Activated T-helper 1 cell treated with Interleukin-2 at 50 U/mL for 16 hours (primary cell): ENCODE results near the gene CFAP58.

ENCODE experiments used
- DNase-seq: peaks from one replicate; pipeline ENCODE4 v3.0.0-alpha.2; 2020; ENCODE audit warnings: low read depth

The CFAP58 gene, protein sequence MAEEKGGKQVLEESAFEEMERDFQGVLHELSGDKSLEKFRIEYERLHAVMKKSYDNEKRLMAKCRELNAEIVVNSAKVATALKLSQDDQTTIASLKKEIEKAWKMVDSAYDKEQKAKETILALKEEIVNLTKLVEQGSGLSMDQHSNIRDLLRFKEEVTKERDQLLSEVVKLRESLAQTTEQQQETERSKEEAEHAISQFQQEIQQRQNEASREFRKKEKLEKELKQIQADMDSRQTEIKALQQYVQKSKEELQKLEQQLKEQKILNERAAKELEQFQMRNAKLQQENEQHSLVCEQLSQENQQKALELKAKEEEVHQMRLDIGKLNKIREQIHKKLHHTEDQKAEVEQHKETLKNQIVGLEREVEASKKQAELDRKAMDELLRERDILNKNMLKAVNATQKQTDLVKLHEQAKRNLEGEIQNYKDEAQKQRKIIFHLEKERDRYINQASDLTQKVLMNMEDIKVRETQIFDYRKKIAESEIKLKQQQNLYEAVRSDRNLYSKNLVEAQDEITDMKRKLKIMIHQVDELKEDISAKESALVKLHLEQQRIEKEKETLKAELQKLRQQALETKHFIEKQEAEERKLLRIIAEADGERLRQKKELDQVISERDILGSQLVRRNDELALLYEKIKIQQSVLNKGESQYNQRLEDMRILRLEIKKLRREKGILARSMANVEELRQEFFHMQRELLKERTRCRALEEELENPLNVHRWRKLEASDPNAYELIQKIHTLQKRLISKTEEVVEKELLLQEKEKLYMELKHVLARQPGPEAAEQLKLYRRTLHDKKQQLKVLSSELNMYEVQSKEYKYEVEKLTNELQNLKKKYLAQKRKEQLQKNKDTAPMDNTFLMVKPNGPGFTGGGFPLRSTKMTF

DNA sequence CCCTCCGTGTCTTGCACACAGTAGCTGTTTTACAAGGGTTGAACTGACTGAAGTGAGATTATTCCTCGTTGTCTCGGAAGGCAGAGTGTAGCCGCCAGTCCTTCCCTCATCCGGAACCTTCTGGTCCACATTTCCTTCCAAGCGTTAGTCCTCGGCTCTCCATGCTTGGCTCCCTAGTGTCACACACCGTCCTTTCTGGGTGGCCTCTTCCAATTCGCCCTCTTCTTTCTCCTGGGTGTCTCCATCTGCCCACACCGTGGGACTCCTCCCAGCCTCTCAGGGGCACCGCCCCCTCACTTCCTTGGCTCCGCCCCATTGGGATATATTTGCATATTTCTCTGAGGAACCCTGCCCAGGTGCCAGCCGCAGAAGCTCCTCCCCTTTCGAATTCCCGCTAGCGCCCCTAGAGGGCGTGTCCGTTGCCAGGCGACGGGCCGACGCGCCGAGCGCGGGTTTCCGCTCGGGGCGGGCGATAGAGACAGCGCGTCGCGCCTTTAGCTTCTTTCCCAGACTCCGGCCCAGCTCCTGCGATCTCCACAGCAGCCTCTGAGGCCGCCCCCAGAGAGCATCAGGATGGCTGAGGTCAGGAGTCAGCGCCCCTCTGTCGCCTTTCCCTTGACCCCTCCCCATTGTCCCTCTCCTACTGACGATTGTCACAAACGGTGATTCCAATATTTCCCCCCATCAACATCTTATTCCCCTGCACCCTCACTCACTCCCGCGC, at the start of gene CFAP58:
CFAP58 (plus strand) TSS at position 509 of the 724 bp plus-strand sequence; CDS start at position 574, 65 bp downstream.
- peak; percentile 89 for DNase-seq

DNA sequence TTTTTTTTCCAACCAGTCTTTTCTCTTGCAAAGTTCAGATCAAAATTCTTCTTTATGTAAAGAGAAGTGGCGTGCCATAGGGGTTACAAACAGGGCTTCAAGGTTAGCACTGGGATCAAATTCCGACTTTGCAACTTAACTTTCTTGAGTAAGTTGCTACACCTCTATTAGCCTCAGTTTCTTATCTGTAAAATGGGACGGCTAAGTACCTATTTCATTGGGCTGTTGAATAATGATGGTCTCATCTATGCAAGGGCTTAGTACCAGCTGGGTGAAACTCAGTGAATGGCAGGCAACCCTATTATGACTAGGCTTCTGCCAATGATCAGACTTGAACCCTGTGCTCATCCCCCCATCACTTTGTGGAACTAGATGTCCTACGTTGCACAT, 49.3 kb upstream of the CFAP58 start:
- DNase-seq: no peak

DNA sequence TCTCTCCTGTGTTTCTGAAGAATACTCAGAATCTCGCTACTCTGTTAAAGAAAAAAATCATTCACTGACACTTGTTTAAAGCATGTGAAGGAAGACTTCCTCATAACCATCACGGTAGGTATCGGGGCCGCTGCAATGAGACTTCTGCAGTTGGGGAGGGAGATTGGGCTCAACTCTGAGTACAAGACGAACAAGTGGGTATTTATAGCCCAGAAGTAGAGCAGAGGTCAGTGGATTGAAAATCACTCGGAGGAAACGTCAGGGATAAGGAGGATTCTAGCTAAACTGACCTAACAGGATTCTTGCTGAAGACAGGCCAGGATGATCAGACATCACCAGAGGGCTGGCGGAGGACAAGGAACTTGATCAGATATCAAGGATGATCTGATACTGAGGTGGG, 48.7 kb upstream of the CFAP58 start:
- DNase-seq: no peak

DNA sequence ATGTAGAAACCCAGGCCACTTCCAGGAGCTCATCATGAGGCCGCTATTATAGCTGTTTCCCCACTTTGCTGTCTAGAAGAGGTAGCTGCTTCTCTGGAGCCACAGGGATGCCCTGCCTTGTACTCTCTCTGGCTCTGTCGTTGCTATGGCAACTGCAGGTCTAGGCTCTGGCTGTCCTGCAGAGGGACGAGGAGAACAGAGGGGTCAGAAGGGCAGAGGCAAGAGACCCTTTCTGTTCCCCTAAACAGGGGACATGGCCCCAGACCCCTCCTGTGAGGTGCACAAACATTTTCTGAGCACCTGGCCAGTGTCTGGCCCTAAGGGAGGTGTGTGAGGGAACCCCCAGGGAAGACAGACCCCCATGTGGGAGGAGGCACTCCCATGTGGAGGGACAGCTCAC, 46.7 kb upstream of the CFAP58 start:
- no peak for DNase-seq

DNA sequence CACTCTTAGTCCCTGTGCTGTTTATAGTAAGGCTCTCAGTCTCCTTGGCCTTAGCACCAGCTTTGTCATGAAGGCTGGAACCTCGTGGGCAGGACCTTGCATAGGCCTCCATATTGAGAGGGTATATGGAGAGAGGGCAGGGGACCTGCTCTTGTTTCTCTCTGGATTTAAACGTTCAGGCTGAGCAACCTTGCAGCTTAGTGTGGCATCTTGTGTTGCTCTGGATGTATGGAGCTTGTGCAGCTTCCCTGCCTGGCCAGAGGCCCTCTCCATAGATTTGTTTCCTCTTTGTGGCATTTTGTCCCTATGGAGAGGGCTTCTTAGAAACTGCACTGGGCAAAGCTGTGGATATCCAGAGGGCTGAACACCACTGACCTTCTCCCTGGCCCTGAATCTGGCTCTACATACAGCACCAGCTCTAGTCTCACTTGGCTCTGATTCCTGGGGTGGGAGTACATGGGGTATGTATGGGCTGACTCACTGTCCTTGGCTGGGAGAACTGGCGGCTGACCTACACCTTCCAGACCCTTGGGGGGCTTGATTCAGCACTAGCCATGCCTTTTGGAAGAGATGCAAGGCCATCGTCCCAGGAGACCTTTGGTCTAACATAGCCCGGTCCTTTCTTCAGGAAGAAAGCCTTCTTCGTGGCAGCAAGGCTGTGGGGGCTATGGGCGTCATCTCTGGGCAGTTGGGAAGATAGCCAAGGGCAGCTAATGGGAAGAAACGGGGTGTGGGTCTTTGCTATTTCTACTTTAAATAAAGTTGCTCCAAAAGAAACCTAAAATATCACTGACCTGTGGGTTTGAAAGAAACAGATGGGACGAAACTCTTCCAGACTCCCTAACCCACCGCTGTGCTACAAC, 45.8 kb upstream of the CFAP58 start:
- DNase-seq: no peak

DNA sequence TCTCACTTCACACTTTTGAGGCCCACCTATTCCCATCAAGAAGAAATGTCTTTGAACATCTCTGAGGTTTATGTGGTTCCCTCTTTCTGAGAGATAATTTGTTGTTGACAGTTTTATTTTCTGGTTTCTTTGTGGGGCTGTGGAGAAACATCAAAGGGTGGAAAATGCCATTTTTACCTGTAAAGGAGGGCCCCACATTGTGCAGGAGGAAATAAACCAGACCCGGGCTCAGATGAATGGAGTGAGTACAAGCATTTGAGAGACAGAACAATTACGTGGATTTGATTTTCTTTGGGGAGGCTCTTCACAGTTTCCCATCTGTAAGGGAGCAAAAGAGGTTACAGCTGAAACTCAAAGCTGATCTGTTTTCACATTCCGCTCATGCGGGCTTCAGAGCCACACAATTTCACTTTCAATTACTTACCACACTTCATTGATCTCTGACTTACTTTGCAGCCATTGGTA, 45.2 kb upstream of the CFAP58 start:
- no peak for DNase-seq

DNA sequence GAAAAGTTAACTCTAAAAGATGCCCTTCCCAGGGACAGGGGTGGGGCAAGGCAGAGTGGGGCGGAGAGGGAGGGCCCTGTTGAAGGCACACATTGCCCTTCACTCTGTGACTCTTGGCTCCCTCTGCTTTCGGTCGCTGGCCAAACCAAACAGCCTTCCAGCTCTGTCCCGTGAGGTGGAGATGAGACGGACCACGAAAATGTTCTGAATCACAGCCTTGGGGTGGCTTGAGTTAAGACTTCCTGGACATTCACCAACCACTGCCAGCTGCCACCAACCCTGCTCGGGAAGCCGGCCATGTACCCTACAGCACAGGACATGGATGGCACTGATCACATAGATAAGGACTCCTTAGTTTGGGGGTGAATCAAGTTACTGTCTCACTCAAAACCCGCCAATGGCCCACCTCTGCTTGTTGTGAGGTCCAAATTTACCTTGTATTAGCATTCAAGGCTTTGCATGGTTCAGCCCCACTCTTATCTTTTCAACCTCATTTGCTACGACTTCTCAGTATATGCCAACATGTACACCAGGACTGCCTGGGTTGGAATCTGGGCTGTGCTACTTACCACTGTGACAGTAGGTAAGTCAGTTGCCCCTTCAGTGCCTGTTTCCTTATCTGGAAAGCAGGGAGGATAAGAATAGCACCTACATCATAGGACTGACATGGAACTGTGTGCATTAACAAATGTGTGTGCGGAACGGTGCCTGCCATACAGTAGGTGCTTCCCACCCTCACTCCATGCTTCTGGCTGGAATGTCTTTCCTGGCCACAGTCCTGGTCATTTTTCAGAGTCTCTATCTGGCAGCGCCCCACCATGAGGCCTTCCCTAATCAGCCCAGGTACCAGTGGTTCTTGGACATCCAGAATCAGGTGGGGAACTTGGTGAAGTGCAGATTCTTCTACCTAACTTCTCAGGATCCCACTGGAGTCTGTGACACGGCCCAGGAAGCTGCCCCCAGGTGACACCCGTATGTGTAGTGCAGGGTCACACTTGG, 43.4 kb upstream of the CFAP58 start:
- no peak for DNase-seq

DNA sequence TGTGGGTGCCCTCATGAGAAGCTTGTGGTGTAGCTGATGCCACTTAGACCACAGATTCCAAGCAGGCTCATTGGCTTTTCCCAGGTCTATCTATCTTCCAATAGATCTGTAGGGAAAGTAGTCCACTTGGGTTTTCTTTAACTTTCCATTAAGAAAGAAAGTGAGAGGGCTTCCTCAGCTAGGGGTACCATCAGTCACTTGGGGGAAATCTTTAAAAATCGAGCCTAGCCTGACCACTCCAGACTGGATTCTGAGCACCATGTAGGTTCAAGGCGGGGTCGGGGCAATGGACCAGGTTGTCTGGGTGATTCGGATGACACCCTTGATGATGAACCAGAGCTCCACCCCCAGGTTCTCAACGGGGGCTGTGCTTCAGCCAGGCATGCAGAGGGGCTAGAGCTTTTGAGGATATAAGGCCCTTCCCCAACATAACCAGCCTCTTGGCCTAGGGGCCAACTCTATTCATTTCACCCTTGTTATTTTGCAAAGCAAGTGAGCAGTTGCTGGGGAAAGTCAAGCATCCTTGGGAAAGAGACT, 42.4 kb upstream of the CFAP58 start:
- DNase-seq: no peak

DNA sequence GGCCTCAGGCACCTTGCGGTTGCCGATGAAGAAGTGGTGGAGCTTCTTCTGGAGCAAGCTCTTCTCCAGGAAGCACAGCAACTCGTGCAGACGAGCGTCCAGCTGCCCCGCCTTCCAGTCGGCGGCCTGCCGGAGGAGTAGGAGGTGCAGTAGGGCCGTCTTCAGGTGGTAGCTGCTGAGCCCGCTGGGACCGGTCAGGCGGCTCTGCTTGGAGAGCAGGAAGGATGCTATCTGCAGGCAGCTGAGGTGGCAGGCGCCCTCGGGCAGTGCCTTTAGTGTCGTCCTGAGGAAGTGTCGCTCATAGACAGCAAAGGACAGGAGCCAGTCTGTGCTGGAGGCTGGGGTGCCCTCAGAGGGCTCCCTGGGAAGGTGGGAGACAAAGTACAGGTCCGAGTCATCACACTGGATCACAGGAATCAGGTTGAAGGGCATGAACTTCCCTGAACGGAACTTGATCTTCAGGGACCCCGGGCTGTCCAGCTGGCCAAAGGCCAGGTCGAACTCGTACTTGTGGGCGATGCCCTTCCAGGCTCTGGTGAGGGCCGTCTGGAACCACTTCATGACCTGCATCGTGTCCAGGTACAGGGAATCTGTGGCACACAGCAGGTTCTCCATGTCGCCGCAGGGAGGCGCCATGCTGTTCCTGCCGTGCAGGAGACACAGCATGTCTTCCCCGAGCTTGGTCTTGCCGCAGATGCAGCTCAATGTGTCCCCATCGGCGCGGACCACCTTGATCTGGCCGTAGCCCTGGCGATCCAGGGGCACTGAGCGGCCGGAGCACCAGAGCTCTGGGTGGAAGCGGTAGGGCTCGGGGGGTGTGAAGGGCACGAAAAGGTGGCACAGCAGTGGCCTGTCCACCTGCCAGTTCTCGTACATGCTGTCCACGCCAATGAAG, 38.8 kb upstream of the CFAP58 start:
- DNase-seq: no peak

DNA sequence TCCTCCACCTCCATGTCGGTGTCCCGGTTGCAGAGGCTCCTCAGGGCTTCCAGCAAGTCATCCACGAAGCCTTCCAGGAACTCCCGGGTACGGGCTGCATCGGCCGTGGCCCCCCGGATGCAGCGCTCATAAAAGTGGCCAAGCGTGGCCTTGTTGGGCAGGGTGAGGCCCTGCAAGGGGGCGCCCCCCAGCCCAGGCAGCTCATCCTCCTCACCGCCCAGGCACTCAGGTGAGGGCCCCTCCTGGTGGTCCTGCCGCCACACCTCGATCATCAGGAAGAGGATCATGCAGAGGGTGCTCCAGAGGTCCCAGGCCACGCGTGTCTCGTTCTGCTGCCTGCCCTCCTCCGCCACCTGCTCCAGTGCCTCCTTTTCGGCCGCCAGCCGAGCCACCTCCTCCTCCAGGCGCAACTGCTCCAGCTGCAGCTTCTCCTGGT, 38.1 kb upstream of the CFAP58 start:
- DNase-seq: no peak

DNA sequence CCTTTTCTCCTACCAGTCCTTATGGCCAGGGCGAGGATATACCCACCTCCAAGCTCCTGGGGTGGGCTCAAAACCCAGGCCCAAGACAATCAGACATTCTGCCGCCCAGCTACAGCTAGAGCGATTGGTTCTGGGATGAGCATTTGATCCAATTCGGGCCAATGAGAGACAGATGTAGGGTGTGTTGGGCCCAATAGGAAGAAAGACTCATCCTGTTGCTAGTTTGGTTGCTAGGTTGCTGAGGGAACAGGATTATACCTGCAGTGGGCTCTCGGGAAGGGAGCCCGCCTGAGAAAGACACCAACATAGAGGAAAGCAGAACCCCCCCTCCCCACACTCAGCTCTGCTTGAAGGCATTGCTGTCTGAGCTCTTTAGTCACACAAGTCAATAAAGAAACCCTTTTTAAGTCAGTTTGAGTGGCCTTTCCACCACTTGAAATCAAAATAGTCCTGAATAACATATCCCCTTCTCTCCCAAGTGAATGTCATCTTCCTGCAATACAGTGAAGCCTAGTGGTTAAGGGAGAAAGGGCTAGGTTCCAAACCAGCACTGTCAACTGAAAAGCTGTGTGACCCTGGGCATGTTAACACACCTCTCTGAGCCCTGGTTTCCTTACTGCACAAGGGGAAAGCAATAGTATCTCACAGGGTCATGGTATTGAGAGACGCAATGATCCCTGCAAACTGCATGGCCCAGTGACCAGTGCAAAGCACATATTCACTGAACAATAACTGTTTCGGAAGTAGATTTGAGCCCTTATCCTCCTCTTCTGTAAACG, 37.1 kb upstream of the CFAP58 start:
- no peak for DNase-seq

DNA sequence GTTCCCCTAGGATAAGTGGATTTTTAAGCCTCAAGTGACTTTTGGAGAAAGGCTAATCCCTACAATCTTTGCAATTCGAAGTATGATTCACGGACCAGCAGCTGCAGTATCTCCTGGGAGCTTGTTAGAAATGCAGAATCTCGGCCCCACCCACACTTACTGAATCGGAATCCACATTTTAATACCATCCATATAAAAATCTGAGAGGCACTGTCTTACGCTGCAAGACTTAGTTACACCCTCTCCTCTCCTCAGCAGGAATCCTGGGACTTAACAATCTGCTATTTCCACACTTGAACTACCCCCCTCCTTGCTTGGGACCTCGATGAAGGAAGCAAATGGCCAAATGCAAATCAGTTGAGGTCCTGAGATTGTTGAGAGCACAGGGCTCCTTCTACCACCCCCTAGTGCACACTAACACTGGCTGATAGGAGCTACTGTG, 36.3 kb upstream of the CFAP58 start:
- DNase-seq: no peak

DNA sequence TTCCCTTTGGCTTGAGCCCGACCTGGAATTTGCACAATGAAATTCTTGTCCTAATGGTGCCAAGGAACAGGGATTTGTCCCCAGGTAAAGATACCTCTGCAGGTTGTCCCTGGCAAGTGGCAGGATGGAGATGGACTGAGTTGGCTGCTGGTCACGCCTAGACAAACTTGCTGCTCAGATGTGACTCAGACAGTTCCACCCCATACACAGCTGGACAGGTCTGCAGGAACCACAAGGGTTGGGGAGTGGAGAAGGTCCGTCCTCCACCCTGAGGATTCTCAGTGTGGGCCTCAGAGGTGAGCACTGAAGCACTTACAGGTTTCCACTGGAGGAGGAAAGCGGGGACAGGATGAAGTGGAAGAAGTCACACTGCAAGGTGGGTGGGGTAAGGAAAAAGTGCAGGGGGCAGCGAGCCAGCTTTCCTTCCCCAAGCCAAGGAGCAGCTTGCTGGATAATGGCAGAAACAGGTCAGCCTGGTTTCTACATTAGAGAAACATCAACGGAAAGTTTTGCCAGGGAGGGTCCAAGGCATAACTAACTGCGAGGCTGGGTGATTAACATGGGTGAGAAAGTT, 35.8 kb upstream of the CFAP58 start:
- no peak for DNase-seq

DNA sequence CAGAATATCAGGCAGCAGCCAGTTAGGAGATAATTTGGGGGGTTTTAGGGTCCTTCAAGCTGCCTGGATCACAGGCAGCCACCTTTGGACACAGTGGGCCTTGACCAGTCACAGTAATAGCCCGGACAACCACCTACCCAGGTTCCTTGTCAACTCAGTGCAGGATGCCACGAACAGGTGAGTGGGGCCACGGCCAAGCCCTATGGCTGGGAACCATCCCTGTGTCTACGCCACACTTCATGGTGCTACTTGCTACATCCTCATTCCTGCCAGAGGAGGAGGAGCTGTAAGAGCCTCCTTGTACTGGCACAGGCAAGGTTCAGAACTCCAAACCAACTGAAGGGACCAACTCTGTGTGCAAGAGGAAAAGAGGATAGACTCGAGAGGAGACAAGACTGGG, 35.3 kb upstream of the CFAP58 start:
- no peak for DNase-seq

DNA sequence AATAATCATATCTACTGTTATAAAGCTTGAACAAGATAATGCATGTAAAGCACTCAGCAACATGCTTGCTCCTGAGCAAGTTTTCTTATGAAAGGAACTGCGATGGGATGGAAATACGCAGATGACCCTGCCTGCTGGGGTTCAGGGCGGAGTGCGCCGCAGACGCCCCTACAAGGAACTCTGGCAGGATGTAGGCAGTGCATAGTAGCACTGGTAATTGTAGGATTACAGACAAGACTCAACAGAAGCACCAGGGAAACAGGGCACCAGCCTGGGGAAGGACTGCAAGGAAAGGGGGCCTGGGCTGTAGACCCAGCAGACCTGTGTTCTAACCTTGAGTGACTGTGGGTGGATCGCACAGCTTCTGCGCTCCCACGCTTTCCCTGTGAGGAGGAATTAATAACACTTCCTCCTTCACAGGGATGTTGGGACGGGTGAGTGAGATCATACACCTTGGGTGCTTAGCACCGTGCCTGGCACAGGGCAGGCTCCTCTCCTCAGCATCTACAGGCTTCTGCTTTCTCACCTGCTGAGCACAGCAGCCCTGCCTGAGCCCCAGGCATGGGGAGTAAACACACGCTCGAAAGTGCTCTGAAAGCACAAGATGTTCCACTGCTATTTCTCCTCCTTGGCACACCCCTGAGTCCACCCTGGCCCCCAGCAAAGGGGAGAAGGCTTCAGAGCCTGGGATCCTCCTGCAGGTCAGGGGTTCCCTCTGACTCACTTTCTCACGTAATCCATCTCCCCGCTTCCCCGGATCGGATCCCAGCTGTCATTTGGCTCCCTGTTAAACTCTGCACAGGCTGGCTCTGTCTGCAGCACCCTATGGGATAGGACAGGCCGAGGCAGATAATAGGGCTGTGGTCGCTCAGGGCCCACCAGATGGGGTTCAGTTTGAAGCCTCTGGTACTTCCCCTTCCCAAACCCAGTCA, 34.6 kb upstream of the CFAP58 start:
- no peak for DNase-seq

DNA sequence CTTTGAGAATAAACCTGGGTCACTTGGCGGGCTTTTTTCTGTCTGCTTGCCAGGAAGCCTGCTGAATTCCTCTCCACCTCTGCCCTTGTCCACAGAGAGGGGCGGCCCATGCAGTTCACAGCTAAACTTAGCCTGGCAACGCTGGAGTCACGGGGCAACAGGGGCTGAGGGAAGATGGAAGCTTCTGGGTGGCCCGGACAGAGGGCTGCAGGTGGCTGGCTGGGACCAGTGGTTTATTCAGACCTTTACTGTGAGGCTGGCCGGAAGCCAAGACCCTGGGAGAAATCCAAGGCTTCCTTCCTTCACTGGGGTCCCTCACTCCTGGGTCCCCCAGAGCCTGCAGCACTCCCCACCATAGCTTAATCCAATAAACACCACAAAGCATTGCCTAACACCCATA, 32.4 kb upstream of the CFAP58 start:
- no peak for DNase-seq
